ENCODE results near the gene SUMO3.

DNA sequence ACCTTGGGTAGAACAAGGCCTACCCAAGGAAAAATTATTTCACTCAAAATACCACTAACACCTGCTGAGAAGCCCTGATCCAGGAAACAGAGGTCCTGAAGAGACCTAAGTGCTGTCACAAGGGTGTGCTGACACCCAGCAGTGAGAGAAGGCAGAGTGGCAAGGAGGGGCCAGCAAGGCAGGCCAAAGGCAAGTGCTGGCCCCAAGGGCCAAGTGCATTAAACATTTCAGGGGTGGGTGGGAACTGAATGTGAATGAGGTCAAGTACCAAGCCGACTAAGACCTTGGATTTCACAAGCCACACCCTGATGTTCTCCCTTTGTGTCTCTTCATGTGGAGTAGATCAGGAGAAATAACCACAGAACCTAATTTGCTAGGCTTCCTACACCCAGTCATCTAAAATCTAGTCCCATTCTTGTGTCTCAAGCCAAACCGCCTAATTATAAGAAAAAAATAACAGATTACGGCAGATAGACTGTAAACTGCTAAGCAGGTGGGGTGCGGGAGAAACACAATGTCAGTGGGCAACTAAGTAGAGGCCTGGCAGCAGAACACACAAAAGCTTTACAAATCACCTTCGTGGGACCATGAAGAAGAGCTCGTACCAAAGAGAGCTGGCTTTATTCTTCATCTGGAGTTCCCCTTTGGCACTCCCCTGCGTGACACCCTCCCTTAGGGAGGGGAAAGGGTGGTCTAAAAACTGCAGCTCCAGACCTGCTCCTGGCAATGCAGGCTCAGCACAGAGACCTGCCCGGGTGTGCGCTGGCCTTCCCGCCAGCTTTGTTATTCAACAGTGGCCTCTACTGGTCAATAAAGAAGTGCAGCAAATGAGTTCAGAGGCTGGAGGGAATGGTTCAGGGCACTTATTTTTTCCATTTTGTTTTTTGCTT is 24.9 kb downstream of the SUMO3 start:
- peak; percentile 70 to 71 for TF ChIP-seq CTCF (IDR thresholded peaks at IDR 0.05; ENCODE audit: extremely low read depth in 1 of 2, insufficient read depth in 1 of 2, low read depth in 1 of 2, low read length in 2 of 2)
- TF ChIP-seq MAX (IDR thresholded peaks at IDR 0.05; ENCODE audit: insufficient read depth, insufficient read length) = no peak
- no peak for TF ChIP-seq POLR2A (IDR thresholded peaks at IDR 0.05; ENCODE audit: low read depth, low read length)
- no peak for TF ChIP-seq EZH2 (IDR thresholded peaks at IDR 0.05; ENCODE audit: borderline replicate concordance, low read depth, low read length, severe bottlenecking)
- no peak for TF ChIP-seq FOS (IDR thresholded peaks at IDR 0.05; ENCODE audit: borderline replicate concordance, insufficient read depth, low read length)
- TF ChIP-seq POLR2AphosphoS5 (IDR thresholded peaks at IDR 0.05; ENCODE audit: insufficient read depth, low read depth, low read length) = peak; percentile 16
- TF ChIP-seq JUN (IDR thresholded peaks at IDR 0.05; ENCODE audit: borderline replicate concordance, insufficient read depth, insufficient read length, low read depth) = no peak
- TF ChIP-seq MYC (IDR thresholded peaks at IDR 0.05; ENCODE audit: low read depth, low read length) = no peak

Measured in endothelial cell of umbilical vein (primary cell).